Stimulated activated CD8-positive, alpha-beta memory T cell treated with anti-CD3 and anti-CD28 coated beads, Interleukin-7, amount 100 ng/mL, for 48 hours (primary cell): ENCODE measurements around the gene EVC2.
A peak's percentile ranks its signal among the peaks of the same experiment; 100 is the strongest.

Experiments
- DNase-seq, 2 donors: peaks; one replicate each; pipeline ENCODE4 v3.0.0-alpha.2; 2020; ENCODE audit warnings: low read depth in 1 of 2; ENCODE audit errors: extremely low read depth in 1 of 2

EVC2 gene

DNA sequence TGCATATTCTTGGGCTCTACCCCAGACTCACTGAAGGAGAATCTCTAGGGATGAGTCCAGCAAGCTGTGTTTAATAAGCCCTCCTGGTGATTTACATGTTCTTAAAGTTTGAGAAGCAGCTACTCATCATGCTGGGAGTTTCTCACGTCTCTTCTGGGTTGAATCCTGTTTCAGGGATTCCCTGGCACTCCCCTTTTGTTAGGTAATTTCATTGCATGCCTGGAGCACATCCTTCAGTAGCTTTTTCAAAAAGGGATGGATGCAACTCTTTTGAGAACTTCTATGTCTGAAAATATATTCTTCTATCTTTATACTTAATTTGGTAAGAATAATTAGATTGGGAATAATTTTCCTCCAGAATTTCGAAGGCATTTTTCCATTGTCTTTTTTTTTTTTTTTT, 7.0 kb upstream of the EVC2 start:
- DNase-seq, result no peak

DNA sequence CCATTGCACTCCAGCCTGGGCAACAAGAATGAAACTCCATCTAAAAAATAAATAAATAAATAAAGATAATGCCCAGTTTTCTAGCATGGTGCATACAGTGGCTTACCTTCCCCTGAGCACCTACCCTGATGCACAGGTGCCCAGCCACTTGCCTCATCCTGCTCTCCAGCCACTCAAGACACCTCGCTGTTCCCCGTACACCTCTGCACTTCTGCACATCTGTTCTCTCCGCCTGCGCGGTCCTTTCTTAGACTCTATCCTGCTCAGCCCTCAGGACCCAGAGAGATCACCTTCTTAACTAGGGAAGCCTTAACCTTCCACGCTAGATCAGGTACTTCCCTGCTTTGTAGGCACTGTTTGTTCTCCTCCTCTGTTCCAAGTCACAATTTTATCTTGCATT, 5.5 kb upstream of the EVC2 start:
- DNase-seq, result no peak

DNA sequence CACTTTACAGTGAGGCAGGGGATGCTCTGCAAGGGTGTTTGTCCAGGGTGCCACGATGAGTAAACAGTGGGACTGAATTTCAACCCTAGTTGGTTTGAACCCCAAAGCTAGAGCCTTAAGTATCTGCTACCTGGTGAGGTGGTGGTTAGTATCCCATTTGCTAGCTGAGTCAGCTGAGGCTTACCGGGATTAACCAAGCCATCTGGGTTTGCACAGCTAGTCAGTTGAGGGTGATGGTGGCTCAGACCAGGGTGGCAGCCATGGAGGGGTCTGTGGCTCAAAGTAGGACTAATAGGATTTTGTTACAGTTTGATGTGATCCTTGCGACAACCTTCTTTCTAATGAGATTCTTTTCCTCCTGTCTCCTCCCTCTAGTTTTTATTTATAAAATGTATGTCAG, 4.6 kb upstream of the EVC2 start:
- no peak for DNase-seq

DNA sequence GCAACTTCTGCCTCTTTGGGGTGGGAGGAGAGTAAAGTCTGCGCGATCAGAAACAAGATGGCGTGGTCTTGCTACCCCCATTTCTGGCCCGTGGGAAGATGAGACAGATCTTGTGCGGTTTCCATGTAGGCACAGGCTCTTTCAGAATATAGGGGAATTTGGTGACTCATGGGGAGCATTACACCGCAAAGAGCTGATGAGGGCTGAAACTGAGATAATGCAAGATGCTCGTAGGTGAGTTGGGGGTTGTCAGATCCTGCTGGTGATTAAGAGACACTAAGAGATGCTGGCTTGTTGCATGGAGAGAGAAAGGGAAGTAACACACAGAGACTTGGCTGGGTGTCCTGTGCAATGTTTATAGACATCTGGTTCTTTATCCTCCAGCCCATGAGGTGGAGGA, 4.2 kb upstream of the EVC2 start:
- peak in 1 of 2 donors; percentile 38 for DNase-seq

DNA sequence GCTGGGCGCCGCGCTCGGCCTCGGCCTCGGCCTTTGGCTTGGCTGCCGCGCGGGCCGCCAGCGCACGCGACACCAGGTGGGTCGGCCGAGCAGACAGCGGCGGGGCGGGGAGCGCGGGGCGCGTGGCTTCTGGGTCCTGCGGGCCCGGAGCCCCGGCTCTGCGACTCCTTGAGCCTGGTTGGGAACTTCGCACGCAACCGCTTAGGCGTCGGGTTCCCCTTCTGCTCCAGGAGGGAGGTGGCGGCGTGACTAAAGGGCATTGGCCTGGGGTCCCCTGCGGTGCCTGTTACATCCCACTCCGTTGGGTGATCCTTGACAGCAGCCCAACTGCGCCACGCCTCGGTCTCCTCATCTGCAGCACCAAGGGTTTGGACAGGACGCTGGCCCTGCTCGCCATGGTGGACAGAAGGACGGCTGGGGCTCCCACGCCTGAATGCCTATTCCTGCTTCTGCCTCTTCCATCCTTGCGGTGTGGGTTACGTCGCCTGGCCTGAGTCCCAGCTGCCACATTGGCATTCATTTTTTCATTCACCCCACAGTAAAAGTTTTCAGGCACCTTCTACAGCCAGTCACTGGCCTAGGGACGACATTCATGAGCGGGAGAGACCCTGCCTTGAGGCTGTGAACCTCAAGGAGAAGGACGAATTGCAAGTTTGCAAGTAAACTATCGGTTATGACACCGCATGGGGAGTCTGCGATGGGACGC, 3.3 kb upstream of the EVC2 start:
- no peak for DNase-seq

DNA sequence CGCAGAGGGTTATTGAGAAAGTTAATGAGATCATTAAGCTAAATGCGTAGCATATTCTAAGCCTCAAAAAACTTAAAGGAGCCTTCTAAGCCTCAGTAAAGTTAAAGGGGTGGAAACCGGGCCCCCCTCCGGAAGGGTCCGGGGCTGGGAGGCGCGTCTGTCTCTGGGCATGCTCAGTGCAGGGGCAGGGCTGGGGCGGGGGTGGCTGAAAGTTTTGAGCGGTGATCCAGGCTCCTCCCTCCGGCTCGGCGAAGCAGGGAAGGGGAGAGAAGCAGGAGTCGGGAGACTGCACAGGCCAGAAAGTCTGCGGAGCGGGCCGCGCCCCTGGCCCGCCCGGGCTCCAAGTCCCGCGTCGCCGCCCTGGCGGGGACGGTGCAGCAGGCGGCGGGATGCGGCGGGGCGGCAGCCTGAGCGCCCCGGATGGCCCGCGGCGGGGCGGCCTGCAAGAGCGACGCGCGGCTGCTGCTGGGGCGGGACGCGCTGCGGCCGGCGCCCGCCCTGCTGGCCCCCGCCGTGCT, 2.7 kb upstream of the EVC2 start, which contains the start of gene EVC:
EVC (plus strand) TSS at position 241 of the 518 bp plus-strand sequence; CDS start at position 421, 180 bp downstream.
- DNase-seq, result no peak

DNA sequence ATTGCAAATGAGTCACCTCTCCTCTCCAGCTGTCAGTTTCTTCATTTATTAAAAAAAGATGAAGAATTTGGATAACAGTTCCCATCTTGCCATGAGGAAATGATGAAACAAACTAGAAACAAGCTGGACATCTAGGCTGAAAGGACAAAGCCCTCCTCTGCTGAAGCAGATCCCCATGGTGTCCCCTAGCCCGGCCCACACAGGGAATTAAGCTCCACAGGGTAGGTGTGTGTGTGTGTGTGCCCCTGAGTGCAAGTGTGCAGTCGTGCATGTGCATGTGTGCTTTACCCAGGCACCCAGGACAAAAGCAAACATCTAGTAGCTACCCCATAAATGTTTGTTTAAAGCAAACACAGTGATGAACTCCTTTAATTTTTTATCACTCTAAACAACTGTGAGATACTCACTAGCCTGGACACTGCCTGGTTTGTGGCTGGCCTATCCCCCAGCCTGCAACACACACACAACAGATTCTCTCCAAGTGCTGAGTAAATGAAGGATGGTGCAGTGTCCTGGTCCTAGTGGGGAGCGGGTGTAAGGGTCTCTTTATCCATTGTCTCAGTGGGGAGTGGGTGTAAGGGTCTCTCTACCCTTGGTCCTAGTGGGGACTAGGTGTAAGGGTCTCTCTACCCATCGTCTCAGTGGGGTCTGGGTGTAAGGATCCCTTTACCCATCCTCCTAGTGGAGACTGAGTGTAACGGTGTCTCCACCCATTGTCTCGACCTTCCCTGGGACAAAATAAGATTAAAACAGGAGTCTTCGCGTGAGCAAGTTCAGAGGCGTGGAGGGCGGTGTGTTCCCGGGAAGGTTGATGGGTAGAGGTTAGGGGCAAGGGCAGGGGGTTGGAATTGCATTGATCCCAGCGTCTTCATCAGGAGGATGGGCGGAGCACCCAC, 2.0 kb upstream of the EVC2 start:
- DNase-seq, result no peak

DNA sequence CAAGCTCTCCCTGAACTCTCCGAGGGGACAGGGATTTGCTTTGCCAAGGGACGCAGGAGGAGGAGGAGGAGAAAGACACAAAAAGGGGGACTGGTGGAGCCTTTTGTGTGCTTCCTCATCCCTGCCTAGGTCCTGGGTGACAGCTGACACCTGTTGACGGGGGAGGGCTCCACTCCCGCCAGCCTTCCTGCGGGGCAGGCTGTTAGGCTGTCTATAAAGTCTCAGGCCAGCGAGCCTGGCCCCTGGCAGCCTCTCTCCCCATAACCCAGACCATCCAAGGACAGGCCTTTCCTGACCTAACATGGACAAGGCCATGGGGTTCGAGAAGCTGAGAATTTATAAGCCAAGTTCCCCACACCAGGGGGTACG, 832 bp upstream of the EVC2 start:
- no peak for DNase-seq

DNA sequence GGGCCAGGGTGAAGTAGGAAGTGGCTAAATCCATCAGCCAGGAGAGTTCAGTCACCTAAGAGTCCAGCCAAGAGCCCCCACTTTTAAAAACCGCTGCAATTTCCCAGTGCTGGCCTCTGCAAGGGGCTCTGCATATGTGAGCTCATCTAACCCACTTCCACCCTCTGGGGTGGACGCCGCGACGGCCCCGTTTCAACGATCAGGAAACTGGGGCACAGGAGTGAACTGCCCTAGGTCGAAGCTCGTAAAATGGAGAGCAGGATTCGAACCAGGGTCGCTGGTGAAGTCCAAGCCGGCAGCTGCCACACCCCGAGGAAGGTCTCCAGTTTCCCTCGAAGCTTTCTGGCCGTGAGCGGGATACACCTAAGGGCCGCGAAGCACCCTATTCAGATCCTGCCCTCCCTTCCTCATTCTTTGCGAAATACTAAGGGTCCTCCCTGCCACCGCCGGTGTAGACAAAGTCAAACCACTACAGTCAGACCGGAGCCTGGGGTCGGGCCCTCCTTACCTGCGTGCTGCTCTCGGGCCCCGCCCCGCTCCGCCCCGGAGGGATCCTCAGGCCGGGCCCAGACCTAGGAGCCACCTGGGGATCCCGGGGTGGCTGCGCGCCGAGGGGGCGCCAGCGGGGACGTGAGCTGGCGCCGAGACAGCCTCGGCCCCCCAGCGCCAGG, 446 bp downstream of the EVC2 start:
- no peak for DNase-seq

DNA sequence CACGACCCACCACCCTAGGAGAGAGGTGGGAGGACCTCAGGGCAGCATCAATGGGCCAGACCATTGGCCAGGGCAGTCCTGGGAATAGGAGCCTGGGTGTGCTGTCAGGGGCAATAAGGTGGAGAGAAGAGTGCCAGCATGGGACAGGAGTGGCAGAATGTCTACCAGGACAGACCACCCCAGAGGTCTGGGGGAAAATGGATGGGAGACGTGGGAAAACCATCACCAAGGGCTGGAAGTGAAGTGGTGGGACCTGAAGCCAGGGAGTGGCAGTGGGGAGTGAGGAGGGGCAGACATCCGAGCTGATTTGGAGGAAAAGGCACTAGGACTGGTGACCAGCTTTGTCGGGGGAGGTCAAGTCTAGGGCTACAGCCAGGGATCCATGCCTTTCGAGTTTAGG, 993 bp downstream of the EVC2 start:
- no peak for DNase-seq

DNA sequence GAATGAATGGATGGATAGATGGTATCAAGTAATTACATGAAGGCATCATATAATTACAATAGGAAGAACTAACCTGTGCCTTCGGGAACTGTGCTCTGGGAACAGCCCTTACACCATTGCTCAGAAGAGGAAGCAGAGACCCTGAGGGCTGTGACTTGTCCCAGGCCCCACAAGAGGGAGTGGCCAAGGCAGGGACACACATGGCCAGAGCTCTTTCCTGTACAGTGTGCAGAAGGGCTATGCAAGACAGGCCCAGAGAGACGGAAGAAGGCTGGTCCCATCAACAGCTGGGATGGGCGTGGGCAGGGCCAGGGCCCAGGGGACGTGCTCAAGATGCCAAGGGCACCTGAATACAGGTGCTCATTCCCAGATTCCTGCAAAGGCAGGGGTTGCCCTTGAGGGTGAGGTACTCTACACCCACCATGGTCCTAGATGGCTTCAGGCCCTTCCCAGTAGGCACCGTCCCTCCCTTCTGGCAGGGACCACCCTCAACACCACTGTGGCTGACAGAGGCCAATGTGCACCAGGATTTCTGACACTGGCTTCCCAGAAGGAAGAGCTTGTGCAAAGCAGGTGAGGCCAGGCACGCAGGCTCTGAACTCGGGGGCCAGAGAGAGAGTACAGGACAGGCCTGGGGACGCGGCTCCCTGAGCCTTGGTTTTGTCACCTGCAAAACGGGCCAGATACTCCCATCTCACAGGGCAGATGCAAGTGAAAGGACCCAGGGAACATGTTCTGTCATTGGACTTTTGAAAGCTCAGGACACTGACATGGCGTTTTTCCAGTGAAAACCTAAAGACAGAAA, 1.7 kb downstream of the EVC2 start:
- DNase-seq, result no peak

DNA sequence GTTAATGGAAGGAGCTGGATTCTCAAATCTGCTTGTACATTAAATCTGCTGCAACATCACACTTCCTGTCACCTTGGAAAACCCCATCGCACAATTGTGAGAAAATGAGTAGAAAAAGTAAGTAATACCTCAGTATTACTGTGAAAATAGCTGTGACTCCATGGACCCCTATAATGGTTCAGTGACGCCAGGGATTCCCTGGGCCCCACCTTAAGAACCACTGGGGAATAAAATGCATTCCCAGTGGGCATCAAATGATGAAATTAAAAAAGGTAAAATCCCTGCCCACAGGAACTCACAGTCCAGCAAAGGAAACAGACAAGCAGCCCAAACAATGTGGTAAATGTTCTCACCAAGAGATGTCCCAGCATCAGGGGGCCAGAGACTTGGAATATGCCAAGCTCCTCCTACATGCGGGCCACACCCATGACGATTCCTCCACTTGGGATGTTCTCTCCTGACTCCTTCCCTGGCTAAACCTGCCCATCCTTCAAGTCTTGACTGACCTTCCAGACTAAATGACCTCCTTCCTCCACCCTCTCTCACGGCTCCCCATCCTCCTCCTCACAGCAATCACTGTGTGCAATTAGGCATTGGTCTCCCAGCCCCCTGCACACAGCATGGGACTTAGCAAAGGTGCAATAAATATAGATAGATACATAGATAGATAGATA, 2.6 kb downstream of the EVC2 start:
- no peak for DNase-seq

DNA sequence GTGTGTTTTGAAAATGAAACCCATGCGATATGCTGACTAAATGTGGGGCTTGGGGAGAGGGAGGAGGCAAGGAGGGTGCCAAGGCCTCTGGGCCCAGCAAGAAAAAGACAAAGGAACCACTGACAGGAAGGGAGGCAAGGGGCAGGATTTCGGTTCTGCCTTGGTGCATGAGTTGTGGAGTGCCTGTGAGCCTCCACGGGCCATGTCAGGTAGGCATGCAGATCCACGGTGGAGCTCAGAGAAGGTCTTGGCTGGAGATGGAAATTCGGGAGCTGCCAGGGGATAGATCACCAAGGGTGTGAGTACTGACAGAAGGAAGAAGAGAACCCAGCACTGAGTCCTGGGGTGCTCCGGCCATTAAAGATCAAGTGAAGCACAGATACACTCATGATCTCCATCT, 4.1 kb downstream of the EVC2 start:
- no peak for DNase-seq

DNA sequence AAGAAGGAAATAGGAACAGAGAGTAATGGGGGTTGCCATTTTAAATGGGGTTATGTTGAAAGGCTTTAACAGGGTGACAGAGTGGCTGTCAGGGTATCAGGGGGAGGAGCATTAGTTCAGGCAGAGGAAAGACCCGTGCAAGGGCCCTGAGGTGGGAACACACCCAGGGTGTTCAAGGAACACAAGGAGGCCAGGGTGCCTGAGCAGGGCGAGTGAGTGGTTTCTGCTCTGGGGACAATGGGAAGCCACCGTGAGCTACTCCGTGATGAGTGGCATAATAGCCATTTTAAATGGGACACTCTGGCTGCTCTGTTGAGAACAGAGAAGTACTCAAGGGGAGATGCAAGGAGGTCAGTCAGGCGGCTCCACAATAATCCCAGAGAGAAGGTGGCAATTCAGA, 4.5 kb downstream of the EVC2 start:
- DNase-seq, result no peak

DNA sequence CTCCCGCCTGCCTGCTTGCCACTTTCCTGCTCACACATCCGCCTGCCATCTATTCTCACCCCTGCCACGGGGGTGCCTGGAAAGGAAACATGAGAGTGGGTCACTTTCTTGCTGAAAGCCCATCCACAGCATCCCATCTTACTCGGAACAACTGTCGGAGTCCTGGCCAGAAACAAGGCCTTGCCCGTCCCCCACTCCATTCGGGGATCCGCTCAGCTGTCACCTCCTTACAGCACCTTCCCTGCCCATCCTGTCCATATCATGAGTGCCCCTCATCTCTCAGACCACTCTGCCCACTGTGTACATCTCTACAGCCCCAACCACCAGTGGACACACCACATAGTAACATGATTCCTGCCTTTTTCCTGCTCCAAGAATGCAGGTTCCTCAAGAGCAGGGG, 6.4 kb downstream of the EVC2 start:
- no peak for DNase-seq

DNA sequence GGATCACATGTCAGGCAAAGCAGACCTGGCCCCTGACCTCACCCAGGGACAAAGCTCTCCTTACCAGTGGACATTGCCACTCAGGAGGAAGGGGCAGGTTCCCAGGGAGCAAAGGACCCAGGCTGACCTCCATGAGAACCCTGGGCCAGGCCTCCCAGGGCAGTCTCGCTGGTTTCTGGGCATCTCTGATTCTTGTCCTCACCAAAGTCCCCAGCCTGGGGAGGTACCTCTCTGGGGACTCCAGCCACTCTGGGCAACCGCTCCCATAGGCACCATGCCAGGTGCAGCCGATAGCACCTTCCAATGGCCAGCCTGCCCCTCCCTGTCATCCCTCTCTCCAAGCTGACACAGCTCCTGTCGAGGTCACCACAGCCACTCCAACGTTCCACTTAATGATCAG, 7.9 kb downstream of the EVC2 start:
- DNase-seq, result no peak

DNA sequence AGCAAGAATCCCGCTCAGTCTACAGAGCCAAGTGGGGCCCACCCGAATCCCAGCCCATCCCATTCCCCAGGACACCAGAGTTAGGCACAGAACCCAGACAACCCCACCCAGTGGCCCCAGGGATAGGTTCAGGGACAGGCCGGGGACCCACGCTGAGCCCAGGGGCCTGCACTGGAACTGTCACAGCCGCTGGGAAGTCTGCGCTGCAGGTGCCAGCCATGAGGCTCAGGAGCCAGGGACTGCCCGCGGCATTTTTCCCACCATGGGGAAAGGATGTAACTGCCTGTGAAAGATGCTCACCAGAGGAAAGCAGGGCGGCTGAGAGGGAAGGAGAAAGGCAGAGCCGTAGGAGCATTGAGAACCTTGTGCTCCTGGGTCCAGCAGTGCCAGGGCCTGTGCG, 12.0 kb downstream of the EVC2 start:
- DNase-seq, result no peak

DNA sequence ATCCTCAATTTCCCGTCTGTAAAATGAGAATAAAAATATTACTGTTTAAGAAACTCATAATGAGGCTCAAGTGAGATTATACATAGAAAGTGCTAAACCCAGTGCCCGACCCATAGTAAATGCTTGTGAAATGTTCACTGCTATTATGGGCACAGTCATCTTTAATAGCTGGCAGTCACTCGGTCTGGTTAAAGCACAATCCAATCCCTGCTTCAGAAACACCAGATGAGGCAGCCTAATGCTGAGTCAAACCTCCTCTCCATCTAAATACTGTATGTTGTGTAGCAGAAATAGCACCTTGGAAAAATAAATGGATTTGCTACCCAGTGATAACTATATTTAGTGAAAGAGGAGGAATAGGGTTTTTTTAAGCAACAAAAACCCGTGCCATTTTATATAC, 14.5 kb downstream of the EVC2 start:
- DNase-seq, result no peak

DNA sequence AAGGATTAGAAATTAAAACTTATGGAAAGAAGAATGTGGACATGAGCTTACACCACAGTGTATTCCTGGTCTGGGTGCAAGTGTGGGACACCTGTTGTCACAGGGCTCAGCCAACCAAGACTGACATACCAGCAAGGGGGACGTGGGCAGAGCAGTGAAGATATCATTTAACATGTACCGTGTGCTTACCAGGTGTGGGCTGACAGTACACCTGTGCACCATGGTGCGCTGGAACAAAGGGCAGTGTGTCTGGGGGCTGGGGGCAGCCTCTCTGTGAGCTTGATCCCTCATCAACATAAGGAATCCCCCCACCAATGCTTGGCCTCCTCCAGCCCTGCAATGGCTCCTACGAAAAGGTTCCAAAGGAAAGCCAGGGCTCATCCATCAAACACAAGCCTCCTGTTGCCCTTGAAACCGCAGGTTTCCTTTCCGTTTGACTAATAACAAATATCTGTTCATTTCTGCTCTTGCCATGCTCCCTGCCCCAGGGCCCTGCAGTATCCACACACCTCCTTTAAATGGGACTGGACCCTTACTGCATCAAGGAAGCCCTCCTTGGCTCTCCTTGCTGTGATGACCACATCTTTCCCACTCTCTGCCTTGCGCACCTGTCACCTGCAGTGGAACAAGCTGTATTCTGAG, 16.7 kb downstream of the EVC2 start:
- DNase-seq, result no peak

DNA sequence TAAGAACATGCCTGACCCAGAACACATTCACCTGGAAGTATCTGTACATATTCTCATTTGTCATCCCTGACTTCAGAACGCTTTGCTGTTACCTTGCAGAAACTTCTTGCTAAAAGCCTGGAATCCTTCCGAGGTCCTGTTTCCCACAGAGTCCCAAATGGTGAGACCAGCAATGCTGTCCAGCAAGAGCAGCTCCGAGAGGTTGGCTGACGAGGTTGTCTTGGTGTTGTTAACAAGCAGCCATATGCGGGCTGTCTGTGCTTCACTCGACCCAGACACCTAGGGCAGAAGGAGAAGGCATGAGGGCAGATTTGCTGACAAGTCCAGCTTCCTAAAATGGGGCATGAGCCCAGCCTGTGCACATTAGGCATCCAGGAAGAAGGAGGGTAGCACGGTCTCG, 19.3 kb downstream of the EVC2 start:
- no peak for DNase-seq
